ENCODE measurements around the gene TAL1.
"Not testable (repeated sequence)": the region's sequence is repeated elsewhere in the genome, so short reads cannot be mapped to it uniquely, and the experiment has no call there.

DNA sequence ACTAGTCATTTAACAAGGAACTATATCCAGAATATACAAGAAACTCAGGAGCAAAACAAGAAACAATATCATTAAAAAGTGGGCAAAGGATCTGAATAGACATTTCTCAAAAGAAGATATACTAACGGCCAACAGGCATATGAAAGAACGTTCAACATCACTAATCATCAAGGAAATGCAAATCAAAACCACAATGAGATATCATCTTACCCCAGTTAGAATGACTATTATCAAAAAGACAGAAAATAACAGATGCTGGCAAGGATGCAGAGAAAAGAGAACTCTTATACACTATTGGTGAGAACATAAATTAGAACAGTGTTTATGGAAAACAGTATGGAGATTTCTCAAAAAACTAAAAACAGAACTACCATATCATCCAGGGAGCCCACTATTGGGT, 28.5 kb downstream of the TAL1 start:
- not testable (repeated sequence) for TF ChIP-seq CTCF (IDR thresholded peaks at IDR 0.05; ENCODE audit: extremely low read depth in 1 of 2, insufficient read depth in 1 of 2, low read depth in 1 of 2, low read length in 2 of 2); POLR2AphosphoS5 (IDR thresholded peaks at IDR 0.05; ENCODE audit: insufficient read depth, low read depth, low read length); EZH2 (IDR thresholded peaks at IDR 0.05; ENCODE audit: borderline replicate concordance, low read depth, low read length, severe bottlenecking); FOS (IDR thresholded peaks at IDR 0.05; ENCODE audit: borderline replicate concordance, insufficient read depth, low read length); POLR2A (IDR thresholded peaks at IDR 0.05; ENCODE audit: low read depth, low read length); GATA2 (IDR thresholded peaks at IDR 0.05; ENCODE audit: insufficient read depth, insufficient read length, low read depth, low read length); JUN (IDR thresholded peaks at IDR 0.05; ENCODE audit: borderline replicate concordance, insufficient read depth, insufficient read length, low read depth); MYC (IDR thresholded peaks at IDR 0.05; ENCODE audit: low read depth, low read length)
- TF ChIP-seq, protein P1, sequence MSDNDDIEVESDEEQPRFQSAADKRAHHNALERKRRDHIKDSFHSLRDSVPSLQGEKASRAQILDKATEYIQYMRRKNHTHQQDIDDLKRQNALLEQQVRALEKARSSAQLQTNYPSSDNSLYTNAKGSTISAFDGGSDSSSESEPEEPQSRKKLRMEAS (IDR thresholded peaks at IDR 0.05; ENCODE audit: insufficient read depth, insufficient read length), result not testable (repeated sequence)
